ENCODE measurements around the gene APOB. TPM values are rescaled to one million over a fixed set of nuclear protein-coding genes. Genes with fewer than 3 reads are reported as not detected.

Gene APOB
- total and polyA plus RNA-seq, 8 donors = 0.03 to 3.2 (median 0.09) TPM

GRCh38 chr2:20957788-20958525 lies 85.9 kb downstream of the APOB start:
- Histone ChIP-seq H3K27ac (no peak overlapping the region), H3K27me3 (no peaks in the 10 kb centered on the region), H3K36me3 (no peaks in the 10 kb centered on the region), H3K4me3 (no peak overlapping the region), H3K9me3 (no peaks in the 10 kb centered on the region), H3K4me1 (no peaks in the 10 kb centered on the region)
- intact Hi-C loops (cut with DNase I) = loop anchor here in 1 of 3 donors (10.0 kb wide), 1 partner anchor 173 kb away; no protein-coding TSS in a partner anchor
- TF ChIP-seq CTCF (IDR thresholded peaks at IDR 0.05) = no peak
- FAIRE-seq (no peak), ATAC-seq (no peak), DNase-seq (no peak)
- 70% methylated on average over 21 of the region's 21 CpGs for WGBS, 2 donors

- no peaks in the 10 kb centered on the region for H3K9me3 ChIP-seq
- no peaks in the 10 kb centered on the region for H3K36me3 ChIP-seq
- WGBS, 2 donors = 69 to 72% methylated on average over 10 of the region's 10 CpGs
- intact Hi-C loops (cut with DNase I) = loop anchor here in 1 of 3 donors (10.0 kb wide), 1 partner anchor 171 kb away; no protein-coding TSS in a partner anchor
- ATAC-seq (no peak), DNase-seq (no peak), FAIRE-seq (no peak)
- TF ChIP-seq CTCF (IDR thresholded peaks at IDR 0.05) = no peak
- H3K4me3 ChIP-seq = no peak overlapping the region
- H3K4me1 ChIP-seq = no peaks in the 10 kb centered on the region
- no peaks in the 10 kb centered on the region for H3K27me3 ChIP-seq
- H3K27ac ChIP-seq = no peak overlapping the region
These were observed 88.4 kb downstream of the APOB start for GRCh38 chr2:20955277-20956026.

- ATAC-seq (no peak), DNase-seq (no peak), FAIRE-seq (no peak)
- Histone ChIP-seq H3K27me3 (no peaks in the 10 kb centered on the region), H3K4me1 (no peaks in the 10 kb centered on the region), H3K4me3 (no peak overlapping the region), H3K27ac (no peak overlapping the region), H3K9me3 (no peaks in the 10 kb centered on the region), H3K36me3 (no peaks in the 10 kb centered on the region)
- 67 to 69% methylated on average over 10 of the region's 10 CpGs for WGBS, 2 donors
- intact Hi-C loops (cut with DNase I) = loop anchor here in 1 of 3 donors (10.0 kb wide), 1 partner anchor 168 kb away; no protein-coding TSS in a partner anchor
- TF ChIP-seq CTCF (IDR thresholded peaks at IDR 0.05) = no peak
These were observed 90.6 kb downstream of the APOB start for GRCh38 chr2:20953146-20953824.

Other genes with a start within 250 kb of the APOB start
- 1 to 10 TPM; 4.0 to 9.1 (median 6.4) TPM for gene LDAH, start 221.0 kb downstream of the APOB start, total RNA-seq
- 1 to 10 TPM; 2.5 to 5.2 TPM for gene LDAH, start 221.0 kb downstream of the APOB start, polyA plus RNA-seq
- not detected for gene TDRD15, start 79.9 kb upstream of the APOB start, total RNA-seq
- gene TDRD15, start 79.9 kb upstream of the APOB start, polyA plus RNA-seq = not detected

Measured in pancreas (tissue), 10 donors.